Mesendoderm (in vitro differentiated cells): ENCODE results near the gene GINM1. TPM values are rescaled to one million over a fixed set of nuclear protein-coding genes. Genes with fewer than 3 reads are reported as not detected.

Source experiments
- DNase-seq: peaks from one replicate; pipeline ENCODE4 v3.0.0; 2013
- H2AK5ac ChIP-seq: 2 replicates; pipeline ENCODE4 v1.6.1; 2013; ENCODE audit warnings: low read length, inconsistent platforms
- H2BK120ac ChIP-seq: 2 replicates; pipeline ENCODE4 v1.6.1; 2013; ENCODE audit warnings: low read depth, mild to moderate bottlenecking, low read length, moderate library complexity, mixed read lengths
- H2BK15ac ChIP-seq: replicated peaks from 2 replicates; pipeline ENCODE4 v1.6.1; 2013; ENCODE audit warnings: low read depth, mild to moderate bottlenecking, moderate library complexity
- H2BK5ac ChIP-seq: 2 replicates; pipeline ENCODE4 v1.6.1; 2013; ENCODE audit warnings: low read length, inconsistent platforms
- H3K18ac ChIP-seq: 2 replicates; pipeline ENCODE4 v1.6.1; 2013; ENCODE audit warnings: mild to moderate bottlenecking, low read length, mixed read lengths
- H3K23ac ChIP-seq: one replicate; pipeline ENCODE4 v1.6.1; 2013; ENCODE audit warnings: low read length
- H3K27ac ChIP-seq: 2 replicates; pipeline ENCODE4 v1.5.1; 2013; ENCODE audit warnings: low read depth, mild to moderate bottlenecking, inconsistent platforms, low read length, moderate library complexity
- H3K27me3 ChIP-seq: 2 replicates; pipeline ENCODE4 v1.6.1; 2013; ENCODE audit warnings: low read length, control low read depth, mild to moderate bottlenecking, inconsistent platforms; ENCODE audit not compliant: insufficient read depth, poor library complexity
- H3K36me3 ChIP-seq: 2 replicates; pipeline ENCODE4 v1.6.1; 2013; ENCODE audit warnings: low read length, inconsistent platforms; ENCODE audit not compliant: control insufficient read depth, insufficient read depth
- H3K4ac ChIP-seq: one replicate; pipeline ENCODE4 v1.6.1; 2013; ENCODE audit warnings: low read depth, mild to moderate bottlenecking, low read length, moderate library complexity
- H3K4me1 ChIP-seq: 2 replicates; pipeline ENCODE4 v1.6.1; 2013; ENCODE audit warnings: low read depth, low read length, inconsistent platforms; ENCODE audit not compliant: control insufficient read depth
- H3K4me2 ChIP-seq: 2 replicates; pipeline ENCODE4 v1.6.1; 2013; ENCODE audit warnings: low read length
- H3K4me3 ChIP-seq: 2 replicates; pipeline ENCODE4 v1.5.1; 2013; ENCODE audit warnings: mild to moderate bottlenecking, low read length
- H3K56ac ChIP-seq: one replicate; pipeline ENCODE4 v1.6.1; 2013; ENCODE audit warnings: low read length
- H3K79me1 ChIP-seq: 2 replicates; pipeline ENCODE4 v1.6.1; 2013; ENCODE audit warnings: low read length, inconsistent platforms
- H3K79me2 ChIP-seq: 2 replicates; pipeline ENCODE4 v1.6.1; 2013; ENCODE audit warnings: mild to moderate bottlenecking, low read length; ENCODE audit not compliant: control insufficient read depth, insufficient read depth
- H3K9ac ChIP-seq: 2 replicates; pipeline ENCODE4 v1.6.1; 2013; ENCODE audit warnings: low read length, inconsistent platforms
- H4K5ac ChIP-seq: one replicate; pipeline ENCODE4 v1.6.1; 2013; ENCODE audit warnings: low read length
- H4K8ac ChIP-seq: one replicate; pipeline ENCODE4 v1.6.1; 2013; ENCODE audit warnings: low read depth, mild to moderate bottlenecking, control low read depth, low read length, moderate library complexity
- WGBS: extraction: QIAGEN DNeasy Blood & Tissue Kit; methylation state at CpG from one replicate; pipeline ENCODE4 v1.1.7; 2013; ENCODE audit warnings: low lambda C conversion rate, missing lambda C conversion rate; ENCODE audit not compliant: insufficient coverage; ENCODE audit errors: extremely low coverage; 5-methylcytosine and 5-hydroxymethylcytosine counted together
- polyA plus RNA-seq, 2 experiments: library from polyadenylated mRNA; stranded (reverse); fragments of 200-250 nt; gene quantifications; one replicate each; pipeline ENCODE4 v1.2.3, GENCODE V29; 2013

GINM1 gene
- 23.6 TPM for polyA plus RNA-seq (2013, experiment 1 of 2)
- polyA plus RNA-seq (2013, experiment 2 of 2), result 22.9 TPM

GRCh38 chr6:149565527-149566409 is at the start of gene GINM1:
Gene GINM1 (plus strand): TSS chr6:149566375. CDS start chr6:149566415, 40 bp downstream.
- H3K27me3 ChIP-seq, result no peaks in the 10 kb centered on the region
- peak within 1 kb of the TSS; percentile 14 for H4K8ac ChIP-seq
- peaks cover 7% of the 10 kb centered on the region for H3K79me1 ChIP-seq
- peak within 1 kb of the TSS; percentile 96 for H3K56ac ChIP-seq
- no peak within 1 kb of the TSS for H2AK5ac ChIP-seq
- H3K18ac ChIP-seq, result peak within 1 kb of the TSS; percentile 72
- H3K9ac ChIP-seq, result peak within 1 kb of the TSS; percentile 93
- peak within 1 kb of the TSS; percentile 72 for H3K27ac ChIP-seq
- H3K4ac ChIP-seq, result peak within 1 kb of the TSS; percentile 76
- H2BK120ac ChIP-seq, result no peak within 1 kb of the TSS
- peak within 1 kb of the TSS; percentile 24 for H3K23ac ChIP-seq
- peaks cover 14% of the 10 kb centered on the region for H3K79me2 ChIP-seq
- no peak within 1 kb of the TSS for H2BK5ac ChIP-seq
- no peak within 1 kb of the TSS for H4K5ac ChIP-seq
- H3K4me3 ChIP-seq, result peak within 1 kb of the TSS; percentile 89
- no peaks in the 10 kb centered on the region for H3K4me1 ChIP-seq
- peak; percentile 95 for DNase-seq
- no CpG with 5 or more reads among the region's 59 CpGs for WGBS
- H2BK15ac ChIP-seq, result no peak within 1 kb of the TSS
- no peaks in the 10 kb centered on the region for H3K36me3 ChIP-seq
- H3K4me2 ChIP-seq, result peak within 1 kb of the TSS; percentile 90

GRCh38 chr6:149529650-149530049 is 36.5 kb upstream of the GINM1 start:
- H3K23ac ChIP-seq, result no peak overlapping the region
- H3K27ac ChIP-seq, result no peak overlapping the region
- no peaks in the 10 kb centered on the region for H3K27me3 ChIP-seq
- no peak overlapping the region for H3K56ac ChIP-seq
- no peak overlapping the region for H3K9ac ChIP-seq
- no peak overlapping the region for H4K5ac ChIP-seq
- no peak overlapping the region for H3K4ac ChIP-seq
- no peak overlapping the region for H3K4me2 ChIP-seq
- H4K8ac ChIP-seq, result no peak overlapping the region
- no peak overlapping the region for H2BK5ac ChIP-seq
- no peaks in the 10 kb centered on the region for H3K36me3 ChIP-seq
- H3K4me3 ChIP-seq, result no peak overlapping the region
- H3K4me1 ChIP-seq, result no peaks in the 10 kb centered on the region
- H2BK120ac ChIP-seq, result no peak overlapping the region
- no peak overlapping the region for H2BK15ac ChIP-seq
- no peak for DNase-seq
- no CpG with 5 or more reads among the region's 5 CpGs for WGBS
- no peaks in the 10 kb centered on the region for H3K79me1 ChIP-seq
- no peaks in the 10 kb centered on the region for H3K79me2 ChIP-seq
- H2AK5ac ChIP-seq, result no peak overlapping the region
- no peak overlapping the region for H3K18ac ChIP-seq

GRCh38 chr6:149534742-149535141 is 31.4 kb upstream of the GINM1 start:
- Histone ChIP-seq H3K56ac (no peak overlapping the region), H3K79me1 (no peaks in the 10 kb centered on the region), H3K23ac (no peak overlapping the region), H4K5ac (no peak overlapping the region), H3K27ac (no peak overlapping the region), H3K18ac (no peak overlapping the region), H3K27me3 (no peaks in the 10 kb centered on the region), H3K9ac (no peak overlapping the region), H3K4me3 (no peak overlapping the region), H2BK5ac (no peak overlapping the region), H3K36me3 (no peaks in the 10 kb centered on the region), H3K4me1 (no peaks in the 10 kb centered on the region), H2BK15ac (no peak overlapping the region), H2AK5ac (no peak overlapping the region), H3K4me2 (no peak overlapping the region), H4K8ac (no peak overlapping the region), H3K79me2 (no peaks in the 10 kb centered on the region), H2BK120ac (no peak overlapping the region), H3K4ac (no peak overlapping the region)
- WGBS, result no CpG with 5 or more reads among the region's 1 CpG
- no peak for DNase-seq

- Histone ChIP-seq H4K8ac (no peak overlapping the region), H2BK5ac (no peak overlapping the region), H3K27ac (no peak overlapping the region), H3K79me1 (peaks cover 7% of the 10 kb centered on the region), H3K4me3 (no peak overlapping the region), H2AK5ac (no peak overlapping the region), H3K56ac (no peak overlapping the region), H3K18ac (no peak overlapping the region), H3K79me2 (peaks cover 29% of the 10 kb centered on the region), H3K23ac (no peak overlapping the region), H3K4ac (no peak overlapping the region), H2BK120ac (no peak overlapping the region), H3K4me1 (no peaks in the 10 kb centered on the region), H4K5ac (no peak overlapping the region), H3K9ac (no peak overlapping the region), H3K27me3 (no peaks in the 10 kb centered on the region), H2BK15ac (no peak overlapping the region), H3K4me2 (no peak overlapping the region), H3K36me3 (no peaks in the 10 kb centered on the region)
- DNase-seq, result no peak
- no CpG with 5 or more reads among the region's 2 CpGs for WGBS
These were observed 25.0 kb upstream of the GINM1 start for GRCh38 chr6:149541139-149541538.

GRCh38 chr6:149544646-149545257 is 21.4 kb upstream of the GINM1 start:
- no peak overlapping the region for H4K5ac ChIP-seq
- peak overlapping the region; percentile 78 for H3K9ac ChIP-seq
- H3K4me1 ChIP-seq, result no peaks in the 10 kb centered on the region
- peak overlapping the region; percentile 68 for H3K4me3 ChIP-seq
- no peak overlapping the region for H2BK15ac ChIP-seq
- no peaks in the 10 kb centered on the region for H3K27me3 ChIP-seq
- H3K79me2 ChIP-seq, result peaks cover 29% of the 10 kb centered on the region
- H3K23ac ChIP-seq, result no peak overlapping the region
- no peak overlapping the region for H2BK5ac ChIP-seq
- H3K4ac ChIP-seq, result no peak overlapping the region
- H3K4me2 ChIP-seq, result peak overlapping the region; percentile 82
- H3K36me3 ChIP-seq, result no peaks in the 10 kb centered on the region
- H2AK5ac ChIP-seq, result no peak overlapping the region
- WGBS, result no CpG with 5 or more reads among the region's 12 CpGs
- H3K79me1 ChIP-seq, result peaks cover 7% of the 10 kb centered on the region
- H3K18ac ChIP-seq, result no peak overlapping the region
- H3K27ac ChIP-seq, result no peak overlapping the region
- DNase-seq, result no peak
- no peak overlapping the region for H4K8ac ChIP-seq
- H2BK120ac ChIP-seq, result no peak overlapping the region
- peak overlapping the region; percentile 94 for H3K56ac ChIP-seq
